NCI-H460 (cell line): ENCODE measurements around the gene NCAM2. TPM values are rescaled to one million over a fixed set of nuclear protein-coding genes. Genes with fewer than 3 reads are reported as not detected.
A peak's percentile ranks its signal among the peaks of the same experiment; 100 is the strongest.

ENCODE experiments used
- DNase-seq: peaks from one replicate; pipeline ENCODE4 v3.0.0-alpha.2; 2016; ENCODE audit warnings: low read depth; ENCODE audit errors: extremely low read depth
- total RNA-seq: library from RNA; depleted of rRNA; stranded (reverse); fragments of >200 nt; shearing (Covaris generic); gene quantifications from 2 replicates; pipeline ENCODE4 v1.2.3, GENCODE V29; 2014

Gene NCAM2
- total RNA-seq, 1 experiment from 2014 or later, result 16.7 TPM

GRCh38 chr21:21025742-21026141 lies 27.5 kb downstream of the NCAM2 start:
- DNase-seq, result no peak

- DNase-seq, result no peak
Observed at GRCh38 chr21:21028275-21028820, 30.1 kb downstream of the NCAM2 start.

- DNase-seq, result no peak
Observed at GRCh38 chr21:21029164-21029563, 31.0 kb downstream of the NCAM2 start.

GRCh38 chr21:21030311-21030710 lies 32.1 kb downstream of the NCAM2 start:
- DNase-seq, result no peak

- DNase-seq, result no peak
Observed at GRCh38 chr21:21034036-21034435, 35.8 kb downstream of the NCAM2 start.

- no peak for DNase-seq
Observed at GRCh38 chr21:21039624-21040170, 41.5 kb downstream of the NCAM2 start.

GRCh38 chr21:21045518-21045917 lies 47.3 kb downstream of the NCAM2 start:
- DNase-seq, result no peak

- DNase-seq, result no peak
Observed at GRCh38 chr21:21046063-21046462, 47.9 kb downstream of the NCAM2 start.

- no peak for DNase-seq
Observed at GRCh38 chr21:21051109-21052055, 53.2 kb downstream of the NCAM2 start.

GRCh38 chr21:21052672-21053071 lies 54.5 kb downstream of the NCAM2 start:
- no peak for DNase-seq

- DNase-seq, result no peak
Observed at GRCh38 chr21:21057349-21058062, 59.3 kb downstream of the NCAM2 start.

GRCh38 chr21:21063828-21064227 lies 65.6 kb downstream of the NCAM2 start:
- DNase-seq, result no peak

GRCh38 chr21:21064353-21064752 lies 66.1 kb downstream of the NCAM2 start:
- no peak for DNase-seq

- DNase-seq, result no peak
Observed at GRCh38 chr21:21067375-21067774, 69.2 kb downstream of the NCAM2 start.

GRCh38 chr21:21074305-21074704 lies 76.1 kb downstream of the NCAM2 start:
- no peak for DNase-seq

GRCh38 chr21:21076051-21076450 lies 77.8 kb downstream of the NCAM2 start:
- DNase-seq, result no peak

- no peak for DNase-seq
Observed at GRCh38 chr21:21076491-21076890, 78.3 kb downstream of the NCAM2 start.

GRCh38 chr21:21079646-21080045 lies 81.4 kb downstream of the NCAM2 start:
- DNase-seq, result no peak

GRCh38 chr21:21084179-21084578 lies 86.0 kb downstream of the NCAM2 start:
- no peak for DNase-seq

- DNase-seq, result no peak
Observed at GRCh38 chr21:21085206-21085605, 87.0 kb downstream of the NCAM2 start.

GRCh38 chr21:21096956-21097355 lies 98.7 kb downstream of the NCAM2 start:
- peak; percentile 49 for DNase-seq
